A549 (cell line): ENCODE data around the gene NACC2.

Source experiments
- EP300 ChIP-seq, 2 experiments: fragments of >200 bp; sonication (Bioruptor Twin); formaldehyde crosslinking; IDR thresholded peaks; 2 replicates in 1 of 2; 3 replicates in 1 of 2; pipeline ENCODE4 v1.6.1; 2016 to 2017
- ESRRA ChIP-seq: fragments of 150-350 bp; IDR thresholded peaks from 2 replicates; pipeline ENCODE4 v1.6.1; 2014; ENCODE audit warnings: mild to moderate bottlenecking, low read length, borderline replicate concordance
- JUN ChIP-seq, 2 experiments: fragments of >200 bp; sonication (Bioruptor Twin); formaldehyde crosslinking; IDR thresholded peaks; 2 replicates in 1 of 2; 3 replicates in 1 of 2; pipeline ENCODE4 v1.6.1; 2016 to 2017
- MAZ ChIP-seq: fragments of 150-350 bp; IDR thresholded peaks from 2 replicates; pipeline ENCODE4 v1.6.1; 2014; ENCODE audit warnings: antibody characterized with exemption, low read depth, low read length, borderline replicate concordance
- SMC3 ChIP-seq: fragments of >200 bp; sonication (Bioruptor Twin); formaldehyde crosslinking; IDR thresholded peaks from 3 replicates; pipeline ENCODE4 v1.6.1; 2018; ENCODE audit warnings: inconsistent platforms
- SREBF2 ChIP-seq: fragments of 450-650 bp; IDR thresholded peaks from 2 replicates; pipeline ENCODE4 v1.6.1; 2014; ENCODE audit warnings: mild to moderate bottlenecking, moderate library complexity
- TF ChIP-seq, protein P1 (sequence below): fragments of 150-350 bp; IDR thresholded peaks from 2 replicates; pipeline ENCODE4 v1.6.1; 2014; ENCODE audit warnings: low read depth, mild to moderate bottlenecking, low read length
- TF ChIP-seq, protein P2 (sequence below): fragments of >200 bp; sonication (Bioruptor Twin); formaldehyde crosslinking; IDR thresholded peaks from 3 replicates; pipeline ENCODE4 v1.5.1; 2016

DNA sequence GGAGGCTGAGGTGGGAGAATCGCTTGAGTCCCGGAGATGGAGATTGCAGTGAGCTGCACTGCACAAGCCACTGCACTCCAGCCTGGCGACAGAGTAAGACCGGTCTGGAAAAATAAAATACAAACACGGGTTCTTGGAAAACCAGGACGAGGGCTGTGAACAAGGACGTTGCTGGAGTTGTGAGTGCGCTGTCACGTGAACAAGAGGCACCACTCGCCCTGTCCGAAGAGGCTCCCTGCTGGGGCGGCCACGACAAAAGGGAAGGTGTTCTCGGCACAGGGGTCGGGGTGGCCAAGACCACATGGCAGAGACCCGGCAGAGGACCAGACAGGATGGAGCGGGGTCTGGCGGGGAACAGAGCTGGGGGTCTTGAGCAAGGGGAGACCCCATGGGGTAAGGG is 103.3 kb downstream of the NACC2 start:
- TF ChIP-seq EP300 (IDR thresholded peaks at IDR 0.05) = no peak
- no peak for TF ChIP-seq JUN (IDR thresholded peaks at IDR 0.05)
- no peak for TF ChIP-seq MAZ
- TF ChIP-seq, protein P1, sequence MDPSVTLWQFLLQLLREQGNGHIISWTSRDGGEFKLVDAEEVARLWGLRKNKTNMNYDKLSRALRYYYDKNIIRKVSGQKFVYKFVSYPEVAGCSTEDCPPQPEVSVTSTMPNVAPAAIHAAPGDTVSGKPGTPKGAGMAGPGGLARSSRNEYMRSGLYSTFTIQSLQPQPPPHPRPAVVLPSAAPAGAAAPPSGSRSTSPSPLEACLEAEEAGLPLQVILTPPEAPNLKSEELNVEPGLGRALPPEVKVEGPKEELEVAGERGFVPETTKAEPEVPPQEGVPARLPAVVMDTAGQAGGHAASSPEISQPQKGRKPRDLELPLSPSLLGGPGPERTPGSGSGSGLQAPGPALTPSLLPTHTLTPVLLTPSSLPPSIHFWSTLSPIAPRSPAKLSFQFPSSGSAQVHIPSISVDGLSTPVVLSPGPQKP = no peak
- no peak for TF ChIP-seq SMC3
- no peak for TF ChIP-seq ESRRA
- TF ChIP-seq, protein P2, sequence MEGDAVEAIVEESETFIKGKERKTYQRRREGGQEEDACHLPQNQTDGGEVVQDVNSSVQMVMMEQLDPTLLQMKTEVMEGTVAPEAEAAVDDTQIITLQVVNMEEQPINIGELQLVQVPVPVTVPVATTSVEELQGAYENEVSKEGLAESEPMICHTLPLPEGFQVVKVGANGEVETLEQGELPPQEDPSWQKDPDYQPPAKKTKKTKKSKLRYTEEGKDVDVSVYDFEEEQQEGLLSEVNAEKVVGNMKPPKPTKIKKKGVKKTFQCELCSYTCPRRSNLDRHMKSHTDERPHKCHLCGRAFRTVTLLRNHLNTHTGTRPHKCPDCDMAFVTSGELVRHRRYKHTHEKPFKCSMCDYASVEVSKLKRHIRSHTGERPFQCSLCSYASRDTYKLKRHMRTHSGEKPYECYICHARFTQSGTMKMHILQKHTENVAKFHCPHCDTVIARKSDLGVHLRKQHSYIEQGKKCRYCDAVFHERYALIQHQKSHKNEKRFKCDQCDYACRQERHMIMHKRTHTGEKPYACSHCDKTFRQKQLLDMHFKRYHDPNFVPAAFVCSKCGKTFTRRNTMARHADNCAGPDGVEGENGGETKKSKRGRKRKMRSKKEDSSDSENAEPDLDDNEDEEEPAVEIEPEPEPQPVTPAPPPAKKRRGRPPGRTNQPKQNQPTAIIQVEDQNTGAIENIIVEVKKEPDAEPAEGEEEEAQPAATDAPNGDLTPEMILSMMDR = no peak
- TF ChIP-seq SREBF2 = no peak
